ENCODE measurements around the gene NT5C1A.

Gene NT5C1A

DNA sequence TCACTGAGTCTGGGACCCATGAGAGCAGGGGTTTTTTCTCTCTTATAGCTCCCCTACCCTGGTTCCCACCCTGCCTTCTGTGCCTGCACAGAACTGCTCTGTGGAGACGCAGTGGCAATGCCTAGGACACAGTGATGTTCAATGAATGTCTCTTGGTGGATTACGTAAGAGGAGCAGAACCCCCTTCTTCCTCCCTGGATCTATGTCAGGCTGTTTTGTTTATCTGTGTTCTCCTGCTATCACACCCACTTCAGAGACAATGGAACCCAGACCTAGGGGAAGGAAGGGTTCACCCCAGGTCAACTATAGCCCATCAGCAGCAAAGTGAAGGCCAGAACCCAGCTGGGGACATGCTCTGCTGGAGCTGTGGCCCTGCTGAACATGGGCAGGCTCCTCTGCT is 17.3 kb upstream of the NT5C1A start:
- no peak for DNase-seq

DNA sequence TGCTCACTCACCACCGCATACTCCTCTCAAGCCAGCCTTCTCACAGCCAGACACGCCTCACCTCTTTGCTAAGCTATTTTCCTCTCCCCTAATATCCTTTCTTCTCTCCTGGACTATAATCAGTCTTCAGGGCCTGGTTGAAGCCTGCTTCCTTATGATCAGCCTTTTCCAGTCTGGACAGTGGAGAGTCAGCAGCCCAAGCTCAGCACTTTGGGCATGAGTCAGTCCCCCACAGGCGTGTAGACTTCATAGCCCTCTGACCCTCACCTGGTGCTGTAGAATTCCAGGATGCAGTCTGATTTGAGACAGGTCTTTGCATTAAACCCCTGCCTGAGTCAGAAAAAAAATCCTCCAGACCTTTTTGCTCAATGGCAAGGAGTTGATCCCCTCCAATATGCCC is 16.8 kb upstream of the NT5C1A start:
- DNase-seq: no peak

DNA sequence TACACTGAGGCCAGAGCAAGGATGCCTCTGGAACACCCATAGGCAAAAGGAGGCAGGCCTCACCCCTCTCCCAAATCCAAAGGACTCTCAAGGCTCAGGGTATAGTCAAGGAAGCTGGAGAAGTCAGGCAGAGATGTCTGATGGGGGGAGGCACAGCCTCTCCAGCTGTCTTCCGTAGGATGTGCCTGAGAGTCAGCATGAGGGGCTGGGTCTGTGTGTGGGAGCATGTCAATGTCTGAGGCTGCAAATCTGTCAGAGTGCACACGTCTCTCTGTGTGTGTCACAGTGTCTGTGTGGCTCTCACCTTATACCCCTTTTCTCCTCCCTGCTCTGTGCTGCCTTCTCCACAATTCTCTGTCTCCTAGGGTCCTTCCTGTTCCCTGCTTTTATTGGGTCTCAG is 15.3 kb upstream of the NT5C1A start:
- no peak for DNase-seq

DNA sequence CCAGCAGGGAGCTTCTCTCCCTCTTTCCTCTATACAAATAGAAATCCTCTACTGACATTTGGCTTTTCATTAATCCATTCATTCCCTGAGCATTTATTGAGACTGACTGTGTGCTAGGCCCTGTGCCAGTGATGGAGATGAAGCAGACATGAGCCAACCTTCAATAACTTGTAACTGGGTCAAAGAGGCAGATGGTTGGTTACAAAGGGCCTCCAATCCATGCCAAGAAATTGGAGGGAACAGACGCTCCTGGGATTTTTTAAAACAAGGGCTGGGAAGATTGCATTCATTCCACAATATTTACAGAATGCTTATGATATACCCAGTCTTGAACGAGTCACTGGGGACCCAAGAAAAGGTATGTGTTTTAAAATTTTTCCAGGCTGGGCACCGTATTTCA is 13.2 kb upstream of the NT5C1A start:
- DNase-seq: no peak

DNA sequence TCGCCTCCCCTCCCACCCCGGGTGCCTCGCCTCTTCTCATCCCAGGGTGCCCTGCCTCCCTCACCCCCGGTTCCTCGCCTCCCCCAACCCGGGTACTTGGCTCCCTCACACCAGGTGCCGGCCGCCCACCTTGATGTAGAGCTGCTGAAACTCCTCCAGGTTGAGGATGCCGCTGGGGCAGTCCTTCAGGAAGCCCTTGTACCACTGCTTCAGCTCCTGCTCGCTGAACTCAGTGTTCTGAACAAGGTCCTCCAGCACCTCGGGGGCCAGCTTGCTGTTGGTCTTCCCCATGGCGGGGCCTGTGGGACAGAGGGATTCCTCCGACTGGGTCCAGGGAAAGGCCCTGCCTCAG is 12.4 kb upstream of the NT5C1A start:
- no peak for DNase-seq

DNA sequence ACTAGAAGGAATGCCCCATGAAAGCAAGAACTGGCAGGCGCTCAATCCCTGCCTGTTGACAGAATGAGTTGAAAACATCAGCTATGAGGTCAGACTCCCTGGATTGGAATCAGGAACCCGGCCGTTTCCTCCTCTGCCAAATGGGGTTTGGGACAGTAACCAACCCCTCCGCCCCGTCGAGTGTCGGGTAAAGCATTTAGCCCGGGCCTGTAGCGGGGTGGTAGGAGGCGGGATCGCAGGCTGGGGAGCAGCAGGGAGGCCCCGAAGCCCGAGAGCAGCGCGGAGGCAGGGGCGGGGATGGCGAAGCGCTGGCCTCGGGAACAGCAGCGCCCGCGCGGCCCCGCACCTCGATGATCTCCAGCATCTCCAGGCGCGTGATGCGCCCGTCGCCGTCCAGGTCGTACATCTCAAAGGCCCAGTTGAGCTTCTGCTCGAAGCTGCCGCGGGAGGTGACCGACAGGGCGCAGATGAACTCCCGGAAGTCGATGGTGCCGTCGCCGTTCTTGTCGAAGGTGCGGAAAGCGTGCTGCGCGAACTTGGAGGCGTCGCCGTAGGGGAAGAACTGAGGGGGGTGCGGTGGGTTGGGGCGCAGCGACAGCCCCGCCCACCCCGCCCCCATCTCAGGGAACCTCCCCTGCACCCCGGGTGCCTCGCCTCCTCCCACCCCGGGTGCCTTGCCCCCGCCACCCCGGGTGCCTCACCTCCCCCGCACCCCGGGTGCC is 11.8 kb upstream of the NT5C1A start:
- DNase-seq: peak; percentile 44

DNA sequence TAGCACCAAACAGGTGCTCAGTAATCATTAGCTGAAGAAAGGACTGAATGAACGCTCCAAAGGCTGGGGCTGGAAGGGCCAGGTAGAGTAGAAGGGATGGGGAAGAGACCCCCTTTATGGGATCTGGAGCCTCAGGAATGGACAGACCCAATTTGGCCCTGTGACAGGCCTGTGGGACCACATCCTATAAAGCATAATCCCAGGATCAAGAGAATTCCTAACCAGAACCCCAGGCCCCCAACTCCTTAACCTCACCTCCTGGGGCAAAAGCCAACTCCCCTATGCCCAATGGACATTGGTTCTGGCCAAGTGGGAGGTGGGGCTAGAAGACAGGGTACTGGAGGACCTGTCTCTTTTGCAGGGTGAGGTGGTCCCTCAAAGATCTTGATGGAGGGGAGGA is 10.1 kb upstream of the NT5C1A start:
- no peak for DNase-seq

DNA sequence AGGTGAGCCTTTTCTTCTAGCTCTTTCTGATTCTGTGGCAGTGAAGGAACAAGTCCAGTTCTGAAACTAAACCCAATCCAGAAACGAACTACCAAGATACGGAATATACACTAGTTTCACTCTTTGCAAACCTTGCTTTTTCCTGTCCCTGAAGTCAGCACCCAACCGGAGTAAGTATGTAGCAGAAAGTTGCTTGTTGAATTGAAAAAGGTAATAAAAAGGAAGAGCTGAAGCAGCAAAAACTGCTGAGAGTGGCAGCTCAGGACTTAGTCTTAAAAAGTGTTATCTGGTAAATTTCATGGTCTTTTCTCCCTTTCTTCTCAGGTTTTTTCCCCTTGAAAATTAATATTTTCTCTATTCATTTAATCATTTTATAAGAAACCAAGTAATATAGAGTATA is 9.4 kb upstream of the NT5C1A start:
- no peak for DNase-seq

DNA sequence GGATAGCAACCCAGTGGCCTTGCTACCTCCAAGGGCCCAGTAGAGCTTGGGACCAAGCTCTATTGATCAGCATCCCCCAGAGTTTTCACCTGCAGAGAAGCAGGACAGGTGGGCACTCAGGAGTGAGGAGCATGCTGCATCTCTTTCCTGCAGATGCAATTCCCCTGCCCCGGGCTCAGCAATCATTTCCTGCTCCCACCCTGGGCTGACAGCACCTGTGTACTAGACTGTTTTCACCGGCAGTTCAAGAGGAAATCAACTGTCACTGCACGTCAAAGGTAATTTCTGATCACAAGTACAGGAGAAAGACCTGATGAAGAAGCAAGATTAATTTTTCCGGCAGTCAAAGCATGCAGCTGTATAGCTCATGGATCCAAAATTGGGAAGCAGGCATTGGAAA is 8.8 kb upstream of the NT5C1A start:
- no peak for DNase-seq

DNA sequence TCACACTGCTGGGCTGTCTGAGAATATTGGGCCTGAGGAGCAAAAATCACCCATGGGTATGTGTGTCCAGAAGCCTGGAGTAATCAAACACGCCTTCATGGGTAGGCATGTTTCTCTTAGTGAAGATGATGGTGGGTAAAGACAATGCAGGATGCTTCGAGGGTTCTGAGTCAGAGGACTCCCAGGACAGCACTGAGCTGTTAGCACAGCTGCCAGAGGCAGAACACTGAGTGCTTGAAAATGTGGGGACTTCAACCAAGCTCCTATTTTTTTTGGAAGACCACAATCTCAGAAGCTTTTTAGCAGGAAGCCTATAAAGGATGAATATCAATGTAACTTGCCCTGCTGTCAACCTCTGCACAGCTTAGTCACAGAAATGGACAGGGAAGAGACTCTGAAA is 7.9 kb upstream of the NT5C1A start:
- DNase-seq: no peak

DNA sequence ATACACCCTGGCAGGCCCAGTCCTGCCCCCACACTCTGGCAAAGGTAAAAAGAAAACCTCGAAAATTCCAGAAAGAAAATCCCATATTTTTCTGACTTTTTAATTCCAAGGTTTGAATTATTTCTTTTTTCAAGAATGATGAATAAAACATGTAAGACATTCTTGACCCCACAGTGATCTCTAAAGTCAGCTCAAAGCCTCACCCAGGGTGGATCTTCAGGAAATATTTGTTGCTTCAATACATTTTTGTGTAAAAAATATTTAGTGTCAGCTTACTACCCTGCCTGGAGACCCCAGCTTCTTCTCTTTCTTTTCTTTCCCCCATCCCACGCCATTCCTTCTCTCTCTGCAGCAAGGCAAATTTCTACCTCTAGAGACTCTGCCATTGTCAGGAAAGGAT is 7.0 kb upstream of the NT5C1A start:
- no peak for DNase-seq

DNA sequence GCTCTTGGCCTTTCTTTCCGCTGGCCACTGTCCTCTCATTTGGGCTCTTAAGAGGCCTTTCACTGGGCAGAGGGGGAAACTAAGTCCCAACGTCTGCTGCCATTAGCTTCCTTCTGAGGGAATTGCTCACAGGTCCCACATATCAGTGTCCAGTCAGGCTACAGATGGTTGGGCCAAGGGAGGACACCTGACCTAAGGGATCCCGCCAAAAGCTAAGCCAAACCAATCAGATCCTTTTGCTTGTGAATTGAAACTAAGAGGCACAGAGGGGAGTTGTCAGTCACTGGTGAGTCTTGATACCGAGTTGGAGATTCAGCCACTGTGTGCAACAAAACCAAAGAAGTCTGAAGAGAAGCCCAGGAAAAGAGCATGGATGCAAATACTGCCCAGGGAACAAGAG is 5.7 kb upstream of the NT5C1A start:
- DNase-seq: no peak

DNA sequence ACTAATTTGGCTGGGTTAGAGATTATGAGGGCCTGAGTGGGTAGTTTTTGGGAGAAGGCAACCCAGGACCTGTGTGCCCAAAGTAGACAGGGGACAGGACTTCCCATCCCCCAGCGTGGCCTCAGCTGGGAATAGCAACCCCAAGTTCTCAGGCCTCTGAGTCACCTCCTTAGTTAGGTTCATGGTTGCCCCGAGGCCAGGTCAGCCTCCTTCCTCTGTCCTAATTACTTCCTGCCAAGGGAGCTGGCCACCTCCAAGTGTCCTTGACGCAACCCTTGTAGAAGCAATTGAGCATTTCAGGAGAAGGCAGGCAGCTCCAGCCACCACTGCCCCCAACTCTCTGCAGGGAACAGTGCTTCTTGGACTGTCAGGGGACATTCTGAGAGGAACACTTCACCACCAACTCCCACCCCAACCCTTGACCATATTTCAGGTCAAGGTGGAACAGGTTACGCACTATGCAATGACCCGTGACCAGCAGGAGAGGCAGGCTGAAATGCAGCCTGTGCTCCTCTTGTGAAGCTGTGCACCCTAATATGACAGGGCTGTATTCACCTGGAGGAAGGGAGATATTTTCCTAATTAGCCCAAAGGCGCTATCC is 5.1 kb upstream of the NT5C1A start:
- DNase-seq: no peak

DNA sequence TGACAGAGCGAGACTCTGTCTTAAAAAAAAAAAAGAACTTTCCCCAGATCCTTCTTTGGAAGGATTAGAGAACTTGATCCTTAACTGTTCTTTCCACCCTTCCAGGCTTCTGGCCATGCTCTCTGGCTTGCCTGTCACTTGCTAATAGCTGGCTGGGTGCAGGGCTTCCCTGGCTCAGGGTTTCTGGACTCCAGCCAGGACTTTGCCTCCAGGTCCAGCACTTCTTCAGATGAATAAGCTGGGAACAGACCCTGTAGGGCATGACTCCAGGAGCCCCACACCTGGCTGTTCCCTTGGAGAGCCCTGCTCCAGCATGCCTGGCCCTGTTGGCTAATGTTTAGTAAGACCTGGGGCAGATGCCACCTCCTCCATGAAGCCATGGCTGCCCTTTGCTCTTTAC is 3.3 kb upstream of the NT5C1A start:
- DNase-seq: no peak

DNA sequence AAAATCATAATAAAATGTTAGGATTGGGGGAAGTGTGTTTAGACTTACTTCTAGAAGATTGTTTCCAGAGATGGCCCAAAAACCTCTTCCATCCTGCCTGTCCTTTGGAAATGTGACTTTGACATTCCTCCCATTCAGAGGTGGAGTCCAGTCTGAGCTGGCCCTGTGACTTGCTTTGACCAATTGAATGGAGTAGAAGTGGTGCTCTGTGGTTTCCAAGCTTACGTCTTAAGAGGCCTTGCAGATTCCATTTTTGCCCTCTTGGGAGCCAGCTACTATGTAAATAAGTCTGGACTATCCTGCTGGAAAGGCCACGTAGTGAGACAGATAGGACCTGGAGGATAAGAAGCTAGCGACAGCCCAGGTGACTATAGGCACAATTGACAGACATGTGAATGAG is 1.3 kb upstream of the NT5C1A start:
- no peak for DNase-seq

DNA sequence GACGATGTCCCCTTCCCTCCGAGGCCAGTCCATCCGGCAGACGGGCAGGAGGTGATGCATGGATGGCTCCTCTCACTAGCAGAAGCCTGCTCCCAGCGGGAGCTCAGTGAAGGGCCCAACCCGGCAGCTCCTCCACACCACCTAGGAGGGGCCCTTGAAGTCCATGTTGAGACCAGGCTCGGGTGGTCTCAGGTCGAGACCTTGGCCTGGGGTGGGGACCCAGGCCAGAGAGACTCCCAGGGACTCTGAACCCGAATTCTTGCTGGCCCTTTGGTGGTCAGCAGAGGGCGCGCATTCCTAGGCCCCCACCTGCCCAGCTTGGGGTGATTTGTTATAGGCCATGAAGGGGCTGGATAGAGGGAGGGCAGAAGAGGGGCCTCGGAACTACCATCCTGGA is 642 bp upstream of the NT5C1A start:
- DNase-seq: peak; percentile 16

DNA sequence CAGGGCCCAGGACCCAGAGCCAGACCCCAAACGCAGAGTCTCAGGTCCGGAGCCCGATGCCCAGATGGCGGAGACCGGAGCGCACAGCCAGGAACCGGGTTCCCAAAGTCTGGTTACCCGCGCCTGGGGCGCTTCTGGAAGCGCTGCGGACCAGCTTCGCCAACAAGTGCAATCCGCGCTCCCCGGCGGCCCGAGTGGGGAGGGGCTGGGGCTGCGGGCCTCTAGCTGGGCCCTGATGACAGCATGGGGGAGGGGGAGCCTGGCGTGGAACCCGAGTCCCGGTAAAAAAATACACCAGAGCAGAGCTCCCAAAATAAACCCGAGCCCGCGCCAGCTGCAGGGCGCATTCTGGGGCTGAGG is 494 bp downstream of the NT5C1A start:
- no peak for DNase-seq

DNA sequence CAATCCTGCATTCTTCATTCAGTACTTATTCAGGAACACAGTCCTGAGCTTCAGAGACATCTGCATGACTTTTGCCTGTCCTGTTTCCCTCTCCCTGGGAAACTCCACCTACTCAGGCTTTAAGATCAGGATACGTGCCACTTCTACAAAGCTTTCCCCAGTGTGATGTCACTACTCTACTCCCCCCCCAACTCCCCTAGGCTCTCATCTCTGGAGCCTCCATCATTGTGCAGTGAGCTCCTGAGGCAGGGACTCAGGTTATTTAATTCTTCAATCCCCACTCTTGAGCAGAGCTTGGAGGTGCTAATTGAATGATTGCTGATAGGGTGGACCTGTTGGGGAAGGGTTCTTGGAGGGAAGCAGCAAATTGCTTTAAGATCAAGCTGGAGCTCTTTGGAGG is 1.2 kb downstream of the NT5C1A start:
- no peak for DNase-seq

DNA sequence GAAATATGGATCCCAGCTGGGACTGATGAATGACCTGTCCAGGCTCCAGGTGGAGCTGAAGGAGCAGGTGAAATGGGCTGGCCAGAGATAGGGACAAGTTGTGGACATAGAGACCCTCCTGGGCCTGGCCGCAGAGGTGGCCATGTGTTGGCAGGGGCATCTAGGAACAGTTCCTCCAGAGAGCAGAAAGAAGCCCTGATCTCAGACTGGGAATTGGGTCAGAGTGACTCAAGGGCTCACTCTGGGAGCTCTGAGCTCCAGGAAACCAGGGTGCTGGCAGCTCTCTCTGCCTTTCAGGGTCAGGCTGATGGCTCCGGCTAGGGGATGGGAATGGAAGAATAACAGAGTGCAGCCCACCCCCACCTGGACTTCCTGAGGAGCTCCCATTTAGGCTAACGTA is 3.0 kb downstream of the NT5C1A start:
- DNase-seq: no peak

DNA sequence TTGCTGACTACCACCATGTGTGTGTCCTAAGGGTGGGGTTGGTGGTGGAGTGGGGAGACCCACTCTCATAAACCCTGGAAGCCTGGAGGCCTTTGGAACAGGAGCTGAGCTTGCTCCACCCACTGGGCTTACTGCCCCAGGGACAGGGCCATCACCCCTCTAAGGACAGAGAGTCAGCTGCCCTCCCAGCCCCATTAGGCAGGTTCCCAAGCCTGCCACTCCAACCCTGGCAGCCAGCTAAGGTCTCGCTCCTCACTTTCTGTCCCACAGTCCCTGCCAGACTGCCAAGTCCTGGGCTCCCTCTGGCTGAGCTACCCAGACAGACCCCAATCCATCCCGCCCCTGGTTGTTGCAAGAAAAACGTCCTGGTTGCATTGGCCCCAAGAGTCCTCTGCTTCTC is 3.8 kb downstream of the NT5C1A start:
- DNase-seq: no peak

DNA sequence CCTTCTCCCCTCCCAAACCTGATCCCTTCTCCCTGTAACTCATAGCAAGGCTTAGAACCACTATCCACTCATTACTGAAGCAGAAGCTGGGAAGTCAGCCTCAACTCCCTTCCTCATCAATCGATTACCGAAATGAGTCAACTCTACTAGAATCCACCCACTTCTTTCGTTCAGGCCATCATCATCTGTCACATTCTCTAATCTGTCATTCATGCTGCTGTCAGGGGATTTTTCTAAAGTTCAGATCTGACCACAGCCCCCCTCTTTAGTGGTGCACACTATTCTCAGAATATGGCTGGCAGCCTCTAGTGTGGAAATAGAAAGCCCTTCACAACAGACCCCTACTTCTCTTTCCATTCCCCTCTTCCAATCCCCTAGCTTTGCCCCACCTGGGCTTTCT is 5.1 kb downstream of the NT5C1A start:
- no peak for DNase-seq

DNA sequence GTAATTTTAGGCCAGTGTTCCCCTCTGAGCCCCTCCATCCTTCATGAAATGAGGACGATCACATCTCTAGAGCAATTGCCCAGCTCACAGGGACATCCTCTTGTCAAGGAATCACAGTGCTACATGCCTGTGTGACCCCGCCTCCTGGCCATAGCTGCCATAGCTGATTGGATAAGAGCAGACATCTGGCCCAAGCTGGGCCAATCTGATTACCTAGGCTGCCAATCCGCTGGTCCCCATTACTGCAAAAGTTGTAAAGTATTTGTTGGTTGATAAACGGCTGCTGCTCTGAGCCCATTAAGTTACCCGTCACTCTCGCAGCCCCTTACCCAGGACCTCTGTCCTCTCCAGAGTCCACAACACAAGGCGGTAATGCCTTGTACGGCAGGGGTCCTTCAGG is 8.3 kb downstream of the NT5C1A start:
- DNase-seq: no peak

DNA sequence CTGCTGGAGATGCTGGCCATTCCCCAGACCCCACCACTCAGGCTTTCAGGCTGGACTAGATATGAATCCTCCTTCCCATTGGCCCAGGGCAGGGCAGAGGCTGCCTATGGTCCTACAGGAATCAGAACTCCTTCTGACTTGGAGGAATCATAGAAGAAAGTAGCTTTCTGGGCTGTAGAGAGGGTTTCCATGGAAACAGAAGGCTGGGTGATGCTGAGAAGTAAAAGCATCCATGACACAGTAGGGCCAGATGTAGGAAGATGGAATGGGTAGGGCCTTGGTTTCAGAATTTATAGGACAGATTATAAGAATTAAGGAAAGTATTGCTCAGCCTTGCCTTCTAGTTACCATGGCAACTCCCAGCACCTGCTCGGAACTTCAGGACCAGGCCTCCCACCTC is 9.0 kb downstream of the NT5C1A start:
- DNase-seq: no peak

DNA sequence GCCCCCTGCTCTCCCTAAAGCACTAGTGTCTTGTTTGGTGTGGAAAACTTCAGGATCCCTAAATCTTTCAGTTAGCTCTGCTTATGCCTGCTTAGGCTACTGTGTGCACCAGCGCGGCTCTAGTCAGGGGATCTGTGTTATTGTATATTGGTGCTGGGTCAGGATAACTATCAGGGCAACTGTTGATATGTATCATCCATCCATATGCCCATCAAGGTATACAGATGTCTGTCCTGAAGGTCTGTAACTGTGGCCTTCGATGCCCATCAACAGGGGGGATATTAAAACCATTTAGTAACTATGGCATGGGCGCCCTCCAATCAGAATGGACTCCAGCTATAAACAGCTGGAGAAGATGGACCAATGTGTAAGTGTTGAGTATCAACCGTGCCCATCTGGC is 12.4 kb downstream of the NT5C1A start:
- DNase-seq: no peak

DNA sequence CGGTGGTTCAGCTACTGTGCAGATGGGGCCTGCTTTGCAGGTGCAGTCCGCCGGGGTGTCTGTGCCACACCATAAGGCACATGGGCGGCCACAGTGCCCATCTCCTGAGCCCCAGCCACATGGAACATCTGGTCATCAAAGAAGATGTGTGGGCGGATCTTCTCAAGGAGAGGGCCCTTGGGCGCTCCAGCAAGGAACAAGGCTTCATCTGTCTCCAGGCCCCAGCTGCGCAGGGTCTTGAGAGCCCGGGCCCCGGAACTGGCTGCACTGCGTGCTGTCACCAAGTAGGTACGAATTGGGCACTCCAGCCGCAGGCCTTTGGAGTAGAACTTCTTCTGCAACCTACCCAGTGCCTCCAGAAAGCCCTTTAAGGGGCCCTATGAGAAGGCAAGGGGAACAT is 12.8 kb downstream of the NT5C1A start:
- DNase-seq: no peak

Data from activated effector memory CD4-positive, alpha-beta T cell treated with Interleukin-2 at 50 U/mL for 16 hours (primary cell).